Left ventricle myocardium superior (tissue), 1 donor: ENCODE measurements around the gene CIBAR2. TPM values are rescaled to one million over a fixed set of nuclear protein-coding genes. Genes with fewer than 3 reads are reported as not detected.
"Not testable (repeated sequence)": the region's sequence is repeated elsewhere in the genome, so short reads cannot be mapped to it uniquely, and the experiment has no call there.

Experiments
- ATAC-seq: fragments of 200-7000 bp; cut with Tn5 transposase; one replicate; pipeline ENCODE4 v1.9.1; 2020; ENCODE audit warnings: mild to moderate bottlenecking, moderate library complexity
- DNase-seq: peaks from one replicate; pipeline ENCODE4 v3.0.0-alpha.2; 2020
- intact Hi-C: fragments of 100-400 bp; cut with micrococcal nuclease; formaldehyde crosslinking; loops from one replicate; pipeline ENCODE4 v1.11.0; 2022
- total RNA-seq: library from RNA; stranded (reverse); fragmentation: NEBNext Ultra II Directional; extraction: Animal tissue kit (Norgen Biotek cat#: 25700); gene quantifications from one replicate; pipeline ENCODE4 v1.2.1, GENCODE V29; 2021
- donor health status: DM: no; HTN: yes; CAD: no; lungs with severe emphysema.

The CIBAR2 gene
- total RNA-seq, 1 donor from 2014 or later: not detected

GRCh38 chr16:85132456-85133289 is 20.4 kb upstream of the CIBAR2 start:
- intact Hi-C loops: no loop called here
- DNase-seq: no peak
- ATAC-seq: no peak

DNA sequence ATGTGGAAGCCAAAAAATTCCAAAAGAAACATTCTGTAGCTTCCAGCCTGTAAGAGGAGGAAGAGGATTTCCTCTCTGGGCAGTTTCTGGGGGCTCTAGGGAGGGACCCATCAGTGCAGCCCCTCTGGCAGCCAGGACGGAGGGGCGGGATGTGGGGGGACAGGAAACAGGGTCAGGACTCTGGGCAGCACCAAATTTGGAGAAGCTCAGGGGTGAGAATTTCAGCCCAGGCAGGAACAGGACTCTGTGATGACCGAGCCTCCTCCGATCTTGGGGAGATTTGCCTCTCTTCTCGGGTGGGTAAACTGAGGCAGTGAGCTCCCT is 18.4 kb upstream of the CIBAR2 start:
- peak; percentile 3 for ATAC-seq
- intact Hi-C loops: no loop called here

DNA sequence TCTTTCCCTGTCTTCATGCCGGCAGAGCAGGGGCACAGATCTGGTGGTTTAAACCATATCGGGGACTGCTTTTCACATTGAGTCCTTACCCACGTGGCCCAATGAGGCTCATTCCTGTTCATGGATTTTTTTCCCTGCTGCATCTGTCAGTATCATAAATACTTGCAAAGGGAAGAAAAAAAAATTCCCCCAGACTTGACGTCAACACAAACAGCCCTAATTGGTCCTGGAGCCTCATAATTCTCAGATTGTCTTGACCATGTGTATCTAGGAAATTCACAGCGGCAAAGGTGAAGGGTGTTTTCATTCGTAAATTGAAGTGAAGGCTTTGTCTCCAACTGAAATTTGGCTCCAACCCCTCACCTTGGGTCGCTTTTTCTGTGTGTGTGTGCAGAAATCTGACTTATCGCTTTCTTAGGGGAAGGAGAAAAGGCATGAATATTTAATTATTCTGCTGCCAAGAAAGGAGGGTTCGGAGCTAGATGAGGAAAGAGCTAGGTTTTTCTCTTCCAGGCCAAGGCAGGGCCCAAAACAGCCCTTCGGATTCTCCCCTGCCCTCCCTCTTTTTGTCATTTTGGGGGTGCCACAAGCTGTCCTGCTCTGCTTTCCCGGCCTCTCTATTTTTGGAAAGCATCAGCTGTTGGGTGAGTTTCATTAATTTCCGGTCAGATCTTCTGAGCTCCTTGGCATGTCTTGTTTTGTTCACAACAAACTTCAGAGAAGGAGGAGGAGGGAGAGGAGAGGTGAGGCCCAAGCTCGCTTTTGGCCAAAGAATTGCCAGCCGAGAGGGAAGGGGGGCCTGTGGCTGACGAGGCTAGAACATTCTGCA is 17.8 kb upstream of the CIBAR2 start:
- ATAC-seq (no peak), DNase-seq (no peak)

More for the DNA sequence above, 18.4 kb upstream of the CIBAR2 start:
- DNase-seq: no peak

GRCh38 chr16:85128079-85128837 is 16.0 kb upstream of the CIBAR2 start:
- no peak for DNase-seq
- intact Hi-C loops: no loop called here
- no peak for ATAC-seq

More for the DNA sequence above, 17.8 kb upstream of the CIBAR2 start:
- intact Hi-C loops: no loop called here

DNA sequence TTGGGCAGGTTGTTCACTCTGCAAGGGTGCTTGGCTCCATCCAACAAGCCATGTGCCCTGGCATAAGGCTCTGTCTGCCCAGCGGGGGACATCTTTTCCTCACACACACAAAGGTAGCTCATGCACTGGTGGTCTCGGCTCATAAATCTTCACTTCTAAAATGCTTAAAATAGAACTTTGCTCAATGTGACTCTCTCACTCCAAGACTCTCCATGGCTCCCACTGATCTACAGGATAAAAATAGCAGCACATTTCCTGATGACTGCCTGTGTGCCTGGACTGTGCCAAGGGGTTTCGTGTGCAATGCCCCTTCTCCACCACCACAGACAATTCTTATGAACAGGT is 15.1 kb upstream of the CIBAR2 start:
- ATAC-seq: no peak
- DNase-seq: no peak
- intact Hi-C loops: no loop called here

DNA sequence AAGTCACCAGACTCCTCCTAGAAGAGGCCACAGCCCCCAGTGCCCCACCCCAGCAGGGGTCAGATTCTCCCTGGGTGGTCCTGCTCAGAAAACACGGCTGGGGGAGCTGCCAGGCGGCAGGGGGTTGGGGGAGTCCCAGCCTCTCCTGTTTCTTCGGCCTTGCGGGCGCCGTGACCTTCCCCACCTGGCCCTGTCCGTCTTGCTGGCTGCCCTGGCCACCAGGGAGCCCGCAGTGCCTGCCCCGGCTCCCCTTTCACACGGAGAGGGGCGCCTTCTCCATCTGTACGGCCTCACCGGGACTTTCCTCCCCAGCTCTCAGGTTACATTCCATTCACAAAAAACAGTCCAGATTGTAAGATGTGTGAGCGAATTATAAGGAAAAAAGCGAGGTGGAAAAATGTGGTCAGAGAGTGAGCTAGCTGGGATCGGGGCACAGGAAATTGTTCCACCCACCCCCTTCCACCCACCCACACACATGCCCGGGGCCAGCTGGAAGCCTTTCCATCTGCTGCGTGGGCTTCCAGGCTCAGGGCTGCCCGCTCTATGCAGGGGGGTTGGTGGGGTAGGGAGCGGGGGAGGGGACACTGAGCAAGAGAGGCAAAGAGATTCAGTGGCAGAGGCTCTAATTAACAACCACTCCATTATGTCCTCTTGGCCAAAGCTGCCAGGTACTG is 14.6 kb upstream of the CIBAR2 start:
- DNase-seq: no peak
- intact Hi-C loops: no loop called here
- ATAC-seq: no peak

DNA sequence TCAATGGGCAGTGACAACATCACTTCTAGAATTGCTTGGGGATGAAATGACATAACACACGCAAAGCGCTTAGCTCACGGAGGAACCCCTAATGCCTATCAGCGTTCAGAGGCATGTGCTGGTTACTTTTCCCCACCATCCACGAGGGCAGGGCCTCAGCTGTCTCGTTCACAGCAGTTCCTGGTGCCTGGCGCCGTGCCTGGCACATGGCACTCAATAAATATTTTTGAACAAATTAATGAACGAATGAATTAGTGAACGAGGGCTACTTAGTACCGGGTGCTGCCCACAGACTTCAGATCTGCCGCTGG is 14.1 kb upstream of the CIBAR2 start:
- DNase-seq: no peak
- ATAC-seq: no peak
- intact Hi-C loops: no loop called here

DNA sequence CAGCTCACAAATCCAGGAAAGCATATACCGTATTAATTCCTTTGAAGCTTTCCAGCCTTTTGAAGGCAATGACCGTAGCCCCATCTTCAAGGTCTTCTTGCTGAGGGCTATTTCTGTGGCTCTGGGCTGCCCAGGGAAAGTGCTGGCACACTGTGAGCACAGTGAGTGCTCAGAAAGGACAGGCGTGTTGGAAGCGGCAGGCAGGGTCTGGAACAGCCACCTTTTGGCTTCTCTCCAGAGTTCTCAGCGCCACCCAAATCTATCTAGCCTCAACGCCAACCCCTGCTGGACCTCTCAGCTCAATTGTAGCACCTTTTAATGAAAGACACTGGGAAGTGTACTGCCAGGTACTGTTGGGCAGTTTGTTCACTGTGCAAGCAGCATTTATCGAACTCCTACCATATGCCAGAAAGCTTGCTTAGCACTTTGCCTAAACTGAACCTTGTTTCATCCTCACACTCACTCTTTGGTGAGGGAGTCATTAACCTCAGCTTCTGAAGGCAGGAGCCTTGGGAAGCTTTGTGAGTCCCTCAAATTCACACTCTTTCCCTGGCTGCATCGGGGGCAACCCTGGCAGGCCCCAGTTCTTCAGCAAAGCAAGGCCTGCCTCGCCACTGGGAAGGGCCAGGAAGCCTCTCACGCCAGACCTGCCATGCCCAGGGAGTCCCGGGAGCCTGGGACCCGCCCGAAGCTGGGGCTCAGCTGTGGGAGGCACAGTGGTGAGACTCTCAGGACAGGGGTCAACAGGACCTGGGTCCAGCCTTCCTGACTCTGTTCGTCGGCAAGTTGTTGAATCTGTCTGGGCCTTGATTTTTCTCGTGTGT is 13.5 kb upstream of the CIBAR2 start:
- intact Hi-C loops: no loop called here
- peak; percentile 76 for DNase-seq
- ATAC-seq: peak; percentile 89

DNA sequence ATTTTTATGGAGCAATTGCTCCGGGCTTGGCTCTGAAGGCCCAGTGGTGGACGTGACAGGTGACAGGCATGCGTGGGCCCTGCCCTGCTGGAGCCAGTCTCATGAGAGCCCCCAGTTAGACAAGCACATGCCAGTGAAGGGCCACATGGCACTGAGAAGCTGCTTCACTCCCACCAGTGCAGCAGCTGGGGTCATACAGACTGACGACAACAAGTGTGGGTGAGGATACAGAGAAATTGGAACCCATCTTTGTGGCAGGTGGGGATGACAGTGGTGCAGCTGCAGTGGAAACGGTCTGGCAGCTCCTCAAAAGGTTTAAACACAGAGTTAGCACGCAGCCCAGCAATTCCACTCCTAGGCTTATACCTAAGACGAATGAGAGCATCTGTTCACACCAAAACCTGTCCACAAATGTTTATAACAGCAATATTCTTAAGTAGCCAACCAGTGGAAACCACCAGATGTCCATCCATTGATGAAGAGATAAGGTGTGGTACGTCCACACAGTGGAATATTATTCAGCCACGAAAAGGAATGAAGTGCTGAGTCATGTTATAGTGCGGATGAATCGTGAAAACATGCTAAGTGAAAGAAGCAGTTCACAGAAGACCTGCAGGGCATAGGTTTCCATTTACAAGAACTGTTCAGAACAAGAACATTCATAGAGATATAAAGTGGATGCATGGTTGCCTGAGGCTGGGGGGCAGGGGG is 12.5 kb upstream of the CIBAR2 start:
- no peak for ATAC-seq
- no peak for DNase-seq
- intact Hi-C loops: no loop called here

DNA sequence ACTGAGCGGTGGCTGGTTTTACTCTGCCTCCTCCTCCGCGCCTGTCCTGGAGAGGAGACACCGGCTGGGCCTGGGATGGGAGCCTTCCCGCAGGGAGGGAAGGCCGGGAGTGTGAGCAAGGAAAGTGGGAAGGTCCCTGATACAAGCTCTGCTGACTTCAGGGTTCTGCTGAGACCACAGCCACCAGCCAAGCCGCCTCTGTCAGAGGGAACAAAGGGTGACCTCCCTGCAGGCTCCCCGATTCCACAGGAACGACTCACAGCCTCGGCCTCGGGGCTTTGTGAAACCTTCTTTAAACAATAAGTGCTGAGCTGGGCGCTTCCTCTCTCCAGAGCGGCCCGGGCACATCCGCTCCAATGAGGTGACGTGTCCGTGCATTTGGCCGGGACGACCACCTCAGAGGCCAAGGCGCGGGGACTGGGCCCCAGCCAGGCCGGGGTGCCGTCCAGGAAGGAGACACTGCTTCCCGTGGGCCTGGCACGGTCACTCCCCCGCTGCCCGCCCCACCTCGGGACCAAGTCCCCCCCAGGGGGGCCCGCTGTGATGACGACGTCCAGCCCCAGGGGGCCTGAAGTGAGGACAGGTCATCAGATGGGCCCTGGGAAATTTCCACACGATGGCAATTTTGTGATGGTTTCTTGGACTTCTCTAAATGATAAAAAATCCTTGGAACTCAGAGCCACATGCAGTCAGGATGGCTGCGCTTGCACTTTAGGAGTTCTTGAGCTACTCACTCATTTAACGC is 11.8 kb upstream of the CIBAR2 start:
- DNase-seq (peak; percentile 76), ATAC-seq (peak; percentile 48)
- intact Hi-C loops: no loop called here

DNA sequence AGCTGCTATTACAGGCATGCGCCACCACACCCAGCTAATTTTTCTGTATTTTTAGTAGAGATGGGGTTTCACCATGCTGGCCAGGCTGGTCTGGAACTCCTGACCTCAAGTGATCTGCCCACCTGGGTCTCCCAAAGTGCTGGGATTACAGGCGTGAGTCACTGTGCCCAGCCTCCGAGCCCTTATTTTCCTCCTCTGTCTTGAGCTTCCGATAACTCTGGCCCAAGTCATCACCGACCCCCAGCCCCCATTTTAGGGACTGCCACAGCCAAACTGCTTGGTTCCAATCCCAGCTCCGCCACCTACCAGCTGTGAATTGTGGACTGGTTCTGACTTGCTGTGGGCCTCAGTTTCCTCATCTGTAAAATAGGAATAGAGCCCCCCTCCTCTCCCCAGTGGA is 11.2 kb upstream of the CIBAR2 start:
- DNase-seq, ATAC-seq, intact Hi-C loops: not testable (repeated sequence)

- intact Hi-C loops: no loop called here
- no peak for DNase-seq
Measured at GRCh38 chr16:85120006-85120340, 7.7 kb upstream of the CIBAR2 start.

DNA sequence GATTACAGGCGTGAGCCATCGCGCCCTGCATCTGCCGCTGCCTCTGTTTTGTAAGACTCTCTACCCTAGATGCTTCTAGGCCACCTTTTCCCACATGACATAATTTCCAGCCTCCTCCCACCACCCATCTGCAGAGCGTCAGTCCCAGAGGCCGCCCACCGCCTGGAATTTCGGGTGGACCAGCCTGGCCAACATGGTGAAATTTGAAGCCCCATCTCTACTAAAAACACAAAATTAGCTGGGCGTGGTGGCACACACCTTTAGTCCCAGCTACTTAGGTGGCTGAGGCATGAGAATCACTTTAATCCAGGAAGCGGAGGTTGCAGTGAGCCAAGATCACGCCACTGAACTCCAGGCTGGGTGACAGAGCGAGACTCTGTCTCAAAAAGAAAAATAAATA is 5.1 kb upstream of the CIBAR2 start:
- intact Hi-C loops: no loop called here
- DNase-seq (no peak), ATAC-seq (no peak)

More at GRCh38 chr16:85120006-85120340, 7.7 kb upstream of the CIBAR2 start:
- no peak for ATAC-seq

DNA sequence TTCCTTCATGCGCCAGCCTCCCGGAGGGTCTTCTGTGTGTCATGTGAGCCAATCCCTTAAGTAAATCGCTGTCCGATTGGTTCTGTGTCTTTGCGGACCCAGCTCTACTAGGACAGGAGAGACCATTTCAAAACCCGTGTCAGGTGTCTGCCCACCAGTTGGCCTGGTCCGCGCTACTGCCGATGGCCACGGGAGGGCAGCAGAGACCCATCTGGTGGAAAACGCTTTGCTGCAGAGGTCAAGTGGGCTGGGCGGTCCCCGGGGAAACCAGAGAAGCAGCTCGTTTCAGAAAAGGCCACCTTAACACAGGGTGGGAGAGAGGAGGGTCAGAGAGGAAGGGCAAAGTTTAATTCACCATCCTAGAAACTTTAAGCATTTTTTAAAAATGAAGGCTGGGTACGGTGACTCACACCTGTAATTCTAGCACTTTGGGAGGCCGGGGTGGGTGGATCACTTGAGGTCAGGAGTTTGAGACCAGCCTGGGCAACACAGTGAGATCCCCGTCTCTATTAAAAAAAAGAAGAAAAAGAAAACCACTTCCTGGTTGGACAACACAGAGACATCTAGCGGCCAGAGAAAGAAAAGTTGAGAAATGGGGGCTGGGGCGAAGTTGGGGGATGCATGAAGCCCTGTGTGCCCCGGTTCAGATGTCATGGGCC is 2.8 kb upstream of the CIBAR2 start:
- peak; percentile 90 for ATAC-seq
- intact Hi-C loops: no loop called here
- DNase-seq: peak; percentile 92

DNA sequence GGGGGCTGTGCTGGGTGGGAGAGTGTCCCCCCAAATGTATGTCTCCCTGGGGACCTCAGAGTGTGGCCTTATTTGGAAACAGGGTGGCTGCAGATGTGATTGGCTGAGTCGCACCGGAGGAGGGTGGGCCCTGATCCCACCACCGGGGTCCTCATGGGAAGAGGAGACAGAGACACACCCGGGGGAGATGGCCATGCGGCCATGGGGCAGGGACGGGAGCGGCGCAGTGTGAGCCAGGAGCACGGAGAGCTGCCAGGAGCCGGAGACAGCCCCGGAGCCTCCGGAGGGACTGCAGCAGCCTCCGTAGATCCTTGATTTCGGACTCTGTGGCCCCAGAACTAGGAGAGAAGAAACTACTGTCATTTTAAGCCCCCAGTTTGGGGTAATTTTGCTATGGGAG is 1.6 kb upstream of the CIBAR2 start:
- intact Hi-C loops: no loop called here
- no peak for ATAC-seq

DNA sequence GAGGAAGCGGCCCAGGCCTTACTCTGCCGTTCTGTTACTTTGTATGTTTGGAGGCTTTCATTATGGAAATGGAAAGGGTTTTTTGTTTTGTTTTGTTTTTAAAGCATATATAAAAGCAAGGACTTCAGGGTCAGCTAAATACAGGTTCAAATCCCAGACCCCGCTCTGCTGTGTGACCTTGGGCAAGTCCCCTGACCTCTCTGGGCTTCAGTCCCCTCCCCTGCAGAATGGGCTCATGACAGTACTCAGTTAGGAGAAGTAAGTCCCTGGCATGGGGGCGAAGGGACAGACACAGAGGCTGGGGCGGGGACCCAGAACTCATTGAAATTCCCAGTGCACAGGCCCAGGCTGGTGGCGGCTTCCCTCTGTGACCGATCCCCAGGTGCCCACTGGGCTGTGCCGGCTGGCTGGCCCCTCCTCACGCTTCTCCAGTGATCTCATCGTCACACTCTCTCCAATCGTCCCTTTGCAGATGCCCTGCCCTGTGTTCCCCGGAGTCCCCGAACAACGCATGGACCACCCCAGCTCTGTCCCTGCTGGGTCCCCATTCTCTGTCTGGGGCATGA is 979 bp upstream of the CIBAR2 start:
- DNase-seq (no peak), ATAC-seq (no peak)
- intact Hi-C loops: no loop called here

More for the DNA sequence above, 1.6 kb upstream of the CIBAR2 start:
- no peak for DNase-seq

DNA sequence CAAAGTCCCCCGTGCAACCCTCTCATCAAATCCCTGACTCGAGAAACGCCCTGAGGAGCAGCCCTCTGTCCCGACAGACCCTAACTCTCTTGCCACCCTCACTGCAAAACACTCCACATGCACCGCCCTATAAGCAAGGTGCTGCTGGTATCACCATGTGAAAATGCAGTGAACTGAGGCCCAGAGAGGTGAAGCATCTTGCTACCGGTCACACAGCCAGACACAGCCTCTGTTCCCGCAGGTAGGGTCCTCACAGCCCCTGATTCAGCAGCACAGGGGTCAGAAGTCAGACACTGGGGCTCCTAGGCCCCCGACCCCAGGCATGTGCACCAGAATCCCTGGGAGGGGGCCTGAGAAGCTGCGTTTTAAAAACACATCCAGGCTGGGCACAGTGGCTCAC is 1.1 kb downstream of the CIBAR2 start:
- ATAC-seq (no peak), DNase-seq (no peak)
- intact Hi-C loops: no loop called here
